GM12878 (cell line): ENCODE measurements around the gene FSTL4. TPM values are rescaled to one million over a fixed set of nuclear protein-coding genes. Genes with fewer than 3 reads are reported as not detected.

ENCODE experiments used
- ATF2 ChIP-seq: IDR thresholded peaks from 2 replicates; pipeline ENCODE4 v1.6.1; 2012; ENCODE audit warnings: low read length, inconsistent platforms
- E2F8 ChIP-seq: fragments of 450-650 bp; IDR thresholded peaks from 2 replicates; pipeline ENCODE4 v1.6.1; 2018; ENCODE audit warnings: mild to moderate bottlenecking, low read depth, moderate library complexity; ENCODE audit not compliant: partially characterized antibody
- HSF1 ChIP-seq: fragments of 150-350 bp; IDR thresholded peaks from 2 replicates; pipeline ENCODE4 v1.6.1; 2014; ENCODE audit warnings: mild to moderate bottlenecking, low read depth, low read length
- SIX5 ChIP-seq: IDR thresholded peaks from 2 replicates; pipeline ENCODE4 v1.6.1; 2011; ENCODE audit warnings: mild to moderate bottlenecking, low read depth, low read length, moderate library complexity; ENCODE audit not compliant: severe bottlenecking
- ZBTB4 ChIP-seq: fragments of 450-650 bp; formaldehyde crosslinking; IDR thresholded peaks from 2 replicates; pipeline ENCODE4 v1.4.0; 2022; ENCODE audit warnings: mild to moderate bottlenecking, moderate library complexity
- polyA plus RNA-seq, 11 experiments: library from polyadenylated mRNA; depleted of rRNA in 4 of 11; unstranded in 6 of 11; stranded (reverse) in 5 of 11; fragments of >200 nt; fragmentation: Nextera tagmentation in 4 of 11; fragmentation: Illumina TruSeq in 1 of 11; extraction: Ambion mirVana in 4 of 11; extraction: Trizol in 1 of 11; gene quantifications; 1 replicate in 1 of 11; 2 replicates in 10 of 11; pipeline versions ENCODE4 v1.2.1 to v1.2.3, GENCODE V29; 2011 to 2016; ENCODE audit warnings: inconsistent platforms in 2 of 11, missing spikeins in 2 of 11, low read depth in 1 of 11
- total RNA-seq, 4 experiments: library from RNA; depleted of rRNA in 3 of 4; stranded (reverse); fragments of >200 nt in 3 of 4; fragmentation: Illumina TruSeq in 1 of 4; extraction: Trizol in 1 of 4; gene quantifications; 2 replicates each; pipeline versions ENCODE4 v1.2.1 to v1.2.3, GENCODE V29; 2013 to 2021

Gene FSTL4
- total and polyA plus RNA-seq, 10 of the 15 experiments (the other 5 are each of a cell fraction or from before 2014, with no cell fraction given): 0.01 to 0.79 (median 0.21) TPM; not detected in 6

GRCh38 chr5:133627180-133627579 lies 14.8 kb upstream of the FSTL4 start (continued):
- TF ChIP-seq ZBTB4 (CRISPR knock-in tag) (no peak), HSF1 (no peak), E2F8 (no peak), SIX5 (no peak), ATF2 (no peak)
